ENCODE results near the gene CYP27C1.
"Not testable (repeated sequence)": the region's sequence is repeated elsewhere in the genome, so short reads cannot be mapped to it uniquely, and the experiment has no call there.

CYP27C1 gene, protein sequence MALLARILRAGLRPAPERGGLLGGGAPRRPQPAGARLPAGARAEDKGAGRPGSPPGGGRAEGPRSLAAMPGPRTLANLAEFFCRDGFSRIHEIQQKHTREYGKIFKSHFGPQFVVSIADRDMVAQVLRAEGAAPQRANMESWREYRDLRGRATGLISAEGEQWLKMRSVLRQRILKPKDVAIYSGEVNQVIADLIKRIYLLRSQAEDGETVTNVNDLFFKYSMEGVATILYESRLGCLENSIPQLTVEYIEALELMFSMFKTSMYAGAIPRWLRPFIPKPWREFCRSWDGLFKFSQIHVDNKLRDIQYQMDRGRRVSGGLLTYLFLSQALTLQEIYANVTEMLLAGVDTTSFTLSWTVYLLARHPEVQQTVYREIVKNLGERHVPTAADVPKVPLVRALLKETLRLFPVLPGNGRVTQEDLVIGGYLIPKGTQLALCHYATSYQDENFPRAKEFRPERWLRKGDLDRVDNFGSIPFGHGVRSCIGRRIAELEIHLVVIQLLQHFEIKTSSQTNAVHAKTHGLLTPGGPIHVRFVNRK

DNA sequence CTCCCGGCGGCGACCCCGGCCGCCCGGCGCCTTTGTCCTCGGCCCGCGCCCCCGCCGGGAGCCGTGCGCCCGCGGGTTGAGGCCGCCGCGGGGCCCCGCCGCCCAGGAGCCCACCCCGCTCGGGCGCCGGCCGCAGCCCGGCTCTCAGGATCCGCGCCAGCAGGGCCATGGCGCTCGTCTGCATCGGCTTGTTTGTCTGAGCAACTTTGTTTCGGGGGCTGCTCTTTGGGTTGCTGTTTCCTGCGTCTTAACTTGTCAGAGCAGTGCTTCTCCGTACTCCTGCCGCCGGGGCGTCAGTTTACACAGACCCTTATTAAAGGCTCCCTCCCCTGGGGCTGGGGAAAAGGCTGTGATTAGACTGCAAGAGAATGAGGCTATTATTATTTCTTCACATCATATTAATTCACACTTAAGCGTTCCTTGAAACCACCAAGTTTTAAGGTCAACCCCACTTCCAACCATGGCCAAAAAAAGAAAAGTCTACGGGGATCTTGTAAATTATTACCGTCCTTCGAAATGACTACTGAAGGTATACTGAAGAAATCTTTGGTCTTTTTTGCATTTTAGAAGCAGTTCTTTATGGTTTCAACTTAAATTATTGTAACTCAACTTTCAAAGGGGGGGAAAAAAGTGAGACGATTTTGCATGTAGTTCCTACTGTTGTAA lies at the start of gene CYP27C1:
TSS of gene CYP27C1 (minus strand) at position 198 of the 666 bp plus-strand sequence. CDS start at position 169, 29 bp downstream.
- peak; percentile 67 for DNase-seq (ENCODE audit: low spot score)
- no peak for FAIRE-seq

DNA sequence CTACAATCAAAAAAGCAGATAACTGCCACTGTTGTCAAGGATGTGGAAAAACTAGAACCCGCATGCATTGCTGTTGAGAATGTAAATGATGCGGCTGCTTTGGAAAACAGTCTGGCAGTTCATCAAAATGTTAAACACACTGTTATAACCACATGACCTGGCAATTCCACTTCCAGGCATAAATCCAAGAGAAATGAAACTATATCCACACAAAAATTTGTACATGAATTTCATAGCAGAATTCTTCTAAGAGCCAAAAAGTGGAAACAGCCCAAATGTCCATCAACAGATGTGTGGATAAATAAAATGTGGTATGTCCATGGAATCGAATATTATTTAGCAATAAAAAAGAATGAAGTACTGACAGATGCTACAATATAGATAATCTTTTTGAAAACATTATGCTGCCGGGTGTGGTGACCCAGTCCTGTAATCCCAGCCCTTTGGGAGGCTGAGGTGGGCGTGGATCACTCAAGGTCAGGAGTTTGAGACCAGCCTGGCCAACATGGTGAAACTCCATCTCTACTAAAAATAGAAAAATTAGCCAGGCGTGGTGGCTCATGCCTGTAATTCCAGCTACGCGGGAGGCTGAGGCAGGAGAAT lies 41.8 kb upstream of the CYP27C1 start:
- FAIRE-seq (no peak), DNase-seq (ENCODE audit: low spot score) (no peak)

- FAIRE-seq (no peak), DNase-seq (ENCODE audit: low spot score) (no peak)
Observed at GRCh38 chr2:127259355-127259754, 39.3 kb upstream of the CYP27C1 start.

DNA sequence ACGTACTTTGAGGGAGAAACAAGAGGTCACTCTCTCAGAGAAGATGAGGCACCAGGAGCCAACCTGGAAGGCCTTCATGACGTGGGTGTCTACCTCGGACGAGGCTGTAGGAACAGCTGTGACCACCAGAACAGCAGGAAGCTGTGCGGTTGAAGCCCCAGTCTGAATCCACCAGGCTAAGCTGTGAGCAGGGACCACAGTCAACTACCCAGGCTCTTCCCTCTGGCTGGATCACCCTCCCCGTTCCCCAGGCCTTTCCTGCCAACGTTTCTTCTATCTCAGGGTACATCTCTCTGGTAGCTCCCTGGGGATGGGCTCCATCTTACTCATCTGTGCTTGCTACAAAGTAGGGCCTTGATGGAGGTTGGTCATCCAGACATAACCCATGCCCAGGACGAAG lies 36.8 kb upstream of the CYP27C1 start:
- DNase-seq (ENCODE audit: low spot score) (no peak), FAIRE-seq (no peak)

DNA sequence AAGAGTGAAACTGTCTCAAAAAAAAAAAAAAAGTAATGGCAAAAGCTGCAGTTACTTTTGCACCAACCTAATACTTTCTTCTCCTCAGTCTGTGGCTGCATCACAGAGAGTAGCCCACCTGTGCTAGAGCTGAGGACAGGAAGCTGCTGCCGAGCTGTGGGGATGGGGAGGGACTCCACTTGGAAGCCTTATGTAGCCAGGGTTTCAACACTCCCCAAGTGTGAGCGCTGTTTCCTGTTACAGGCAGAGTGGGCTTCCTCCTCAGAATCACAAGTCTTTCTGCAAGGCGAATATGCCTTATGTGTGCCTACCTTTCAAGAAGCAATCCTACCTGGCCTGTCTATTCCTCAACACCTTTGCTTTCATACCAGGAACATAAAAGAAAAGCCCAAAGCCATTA lies 36.3 kb upstream of the CYP27C1 start:
- DNase-seq (ENCODE audit: low spot score): no peak
- no peak for FAIRE-seq

DNA sequence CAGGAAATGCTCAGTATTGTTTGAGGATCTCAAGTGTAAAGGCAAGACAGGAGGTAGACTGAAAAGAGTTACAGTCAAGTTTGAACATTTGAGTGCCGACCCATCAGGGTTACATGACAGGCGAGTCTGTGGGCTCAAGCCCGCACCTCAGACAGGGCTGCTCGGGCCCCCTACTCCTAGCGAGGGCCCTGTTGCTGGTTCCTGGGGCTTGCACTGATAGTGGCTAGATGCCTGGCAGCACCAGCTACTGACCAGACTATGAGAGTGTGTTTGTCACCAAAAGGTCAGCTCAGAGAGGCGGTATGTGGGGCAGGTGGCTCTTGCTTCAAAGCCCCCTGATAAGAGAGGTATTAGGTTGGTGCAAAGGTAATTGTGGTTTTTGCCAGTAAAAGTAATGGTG lies 35.6 kb upstream of the CYP27C1 start:
- FAIRE-seq (no peak), DNase-seq (ENCODE audit: low spot score) (no peak)

DNA sequence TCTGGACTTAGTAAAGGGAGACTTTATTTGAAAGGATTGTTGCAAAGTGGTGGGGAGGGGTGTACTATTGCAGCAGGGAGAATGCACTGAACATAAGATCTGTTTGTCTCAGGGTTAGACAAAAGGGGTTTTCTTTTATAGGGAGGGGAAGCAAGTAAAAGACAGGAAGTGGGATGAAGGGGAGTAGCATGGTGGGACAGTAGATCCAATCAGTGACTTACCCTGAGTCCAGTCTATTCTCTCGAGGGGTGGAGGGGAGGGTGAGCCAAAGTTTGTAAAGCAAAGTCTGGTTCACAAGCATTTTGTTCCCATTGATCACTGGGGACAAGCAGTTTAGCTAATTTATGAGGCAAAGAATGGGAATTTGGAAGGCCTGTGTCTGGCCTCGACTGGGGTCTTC lies 35.0 kb upstream of the CYP27C1 start:
- peak; percentile 40 for DNase-seq (ENCODE audit: low spot score)
- no peak for FAIRE-seq

DNA sequence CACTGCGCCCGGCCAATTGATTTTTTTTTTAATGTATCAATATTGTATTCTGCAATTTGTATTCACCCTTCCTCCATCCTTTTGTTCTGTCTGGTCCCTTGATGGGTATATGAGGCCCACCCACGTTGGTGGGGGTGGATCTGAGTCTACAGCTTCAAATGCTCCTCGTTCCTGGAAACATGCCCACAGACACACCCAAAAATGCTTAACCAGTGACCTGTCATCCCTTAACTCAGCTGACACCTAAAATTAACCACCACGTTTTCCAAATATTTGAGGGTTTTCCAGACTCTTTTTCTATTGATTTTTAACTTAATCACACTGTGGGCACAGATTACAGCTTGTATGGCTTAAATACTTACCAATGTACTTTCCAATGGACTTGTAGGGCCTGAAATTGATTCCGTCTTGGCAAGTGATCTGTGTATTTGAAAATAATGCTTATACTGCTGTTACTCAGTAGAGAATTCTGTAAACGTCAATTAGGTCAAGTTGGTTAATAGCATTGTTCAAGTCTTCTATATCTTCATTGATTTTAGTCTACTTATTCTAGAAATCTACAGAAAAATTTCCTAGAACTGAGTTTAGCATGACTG lies 34.4 kb upstream of the CYP27C1 start:
- DNase-seq (ENCODE audit: low spot score): peak; percentile 86
- FAIRE-seq: peak; percentile 73

DNA sequence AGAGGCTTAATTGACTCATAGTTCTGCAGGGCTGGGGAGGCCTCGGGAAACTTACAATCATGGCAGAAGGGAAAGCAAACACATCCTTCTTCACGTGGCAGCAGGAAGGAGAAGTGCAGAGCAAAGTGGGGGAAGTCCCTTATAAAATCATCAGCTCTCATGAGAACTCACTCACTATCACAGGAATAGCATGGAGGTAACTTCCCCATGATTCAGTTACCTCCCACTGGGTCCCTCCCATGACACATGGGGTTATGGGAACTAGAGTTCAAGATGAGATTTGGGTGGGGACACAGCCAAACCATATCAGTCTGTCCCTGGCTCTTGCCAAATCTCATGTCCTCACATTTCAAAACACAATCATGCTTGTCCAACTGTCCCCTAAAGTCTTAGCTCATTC lies 21.1 kb upstream of the CYP27C1 start:
- not testable (repeated sequence) for FAIRE-seq; DNase-seq (ENCODE audit: low spot score)

- DNase-seq (ENCODE audit: low spot score): no peak
- no peak for FAIRE-seq
Observed at GRCh38 chr2:127239395-127239794, 19.3 kb upstream of the CYP27C1 start.

- not testable (repeated sequence) for DNase-seq (ENCODE audit: low spot score); FAIRE-seq
Observed at GRCh38 chr2:127237768-127238167, 17.7 kb upstream of the CYP27C1 start.

- no peak for FAIRE-seq
- DNase-seq (ENCODE audit: low spot score): no peak
Observed at GRCh38 chr2:127235082-127235702, 15.1 kb upstream of the CYP27C1 start.

DNA sequence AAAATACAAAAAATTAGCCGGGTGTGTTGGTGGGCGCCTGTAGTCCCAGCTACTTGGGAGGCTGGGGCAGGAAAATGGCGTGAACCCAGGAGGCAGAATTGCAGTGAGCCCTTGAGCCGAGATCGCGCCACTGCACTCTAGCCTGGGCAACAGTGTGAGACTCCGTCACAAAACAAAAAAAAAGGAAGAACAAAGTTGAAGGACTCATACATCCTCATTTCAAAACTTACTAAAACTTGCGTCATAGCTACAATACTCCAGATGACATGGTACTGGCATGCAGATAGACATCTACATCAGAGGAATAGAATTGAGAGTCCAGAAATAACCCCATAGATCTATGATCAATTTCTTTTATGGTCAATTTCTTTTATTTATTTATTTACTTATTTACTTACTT lies 13.6 kb upstream of the CYP27C1 start:
- no peak for FAIRE-seq
- DNase-seq (ENCODE audit: low spot score): no peak

GRCh38 chr2:127231130-127231865 lies 11.2 kb upstream of the CYP27C1 start:
- FAIRE-seq: no peak
- no peak for DNase-seq (ENCODE audit: low spot score)

DNA sequence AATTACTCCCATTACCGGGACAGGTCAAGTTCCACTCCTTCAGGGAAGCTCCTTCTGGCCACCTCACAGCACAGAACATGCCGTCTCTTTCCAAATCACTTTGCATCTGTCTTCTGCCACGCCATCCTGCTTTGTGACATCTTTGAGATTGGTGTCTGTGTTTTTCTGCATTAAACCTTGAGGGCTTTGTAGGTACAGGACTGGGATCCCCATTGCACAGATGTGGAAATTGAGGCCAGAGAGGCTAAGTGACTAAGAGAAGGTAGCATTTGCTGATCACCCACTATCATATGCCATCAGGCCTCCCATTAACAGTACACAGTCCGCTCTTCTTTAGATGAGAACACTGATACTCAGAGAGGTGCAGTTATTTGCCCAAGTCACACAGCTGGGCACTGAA lies 9.5 kb upstream of the CYP27C1 start:
- FAIRE-seq: no peak
- no peak for DNase-seq (ENCODE audit: low spot score)

DNA sequence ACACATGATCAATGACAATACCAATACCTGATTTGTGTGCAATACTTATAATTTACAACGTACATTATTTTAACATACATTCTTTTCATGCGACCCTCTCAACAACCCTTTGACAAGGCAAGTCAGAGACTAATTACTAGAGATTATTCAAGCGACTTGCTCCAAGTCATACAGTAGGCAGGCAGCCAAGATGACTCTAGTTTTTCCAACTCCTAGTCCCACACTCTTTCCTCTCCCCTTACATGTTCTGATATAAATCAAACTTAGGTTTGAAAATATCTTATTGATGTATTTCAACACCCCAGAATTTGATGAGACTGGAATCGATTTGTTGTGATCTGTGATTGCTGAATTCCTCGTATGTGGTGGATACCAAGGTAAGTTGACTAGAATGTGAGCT lies 8.0 kb upstream of the CYP27C1 start:
- FAIRE-seq (no peak), DNase-seq (ENCODE audit: low spot score) (no peak)

DNA sequence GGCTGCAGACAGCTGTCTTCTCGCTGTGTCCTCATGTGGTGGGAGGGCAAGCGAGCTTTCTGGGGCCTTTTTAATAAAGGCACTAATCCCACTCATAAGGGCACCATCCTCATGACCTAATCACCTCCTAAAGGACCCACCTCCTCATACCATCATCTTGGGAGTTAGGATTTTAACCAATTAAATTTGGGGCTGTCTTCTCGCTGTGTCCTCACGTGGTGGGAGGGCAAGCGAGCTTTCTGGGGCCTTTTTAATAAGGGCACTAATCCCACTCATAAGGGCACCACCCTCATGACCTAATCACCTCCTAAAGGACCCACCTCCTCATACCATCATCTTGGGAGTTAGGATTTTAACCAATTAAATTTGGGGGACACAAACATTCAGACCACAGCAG lies 7.2 kb upstream of the CYP27C1 start:
- not testable (repeated sequence) for DNase-seq (ENCODE audit: low spot score); FAIRE-seq

GRCh38 chr2:127226520-127227263 lies 6.6 kb upstream of the CYP27C1 start:
- DNase-seq (ENCODE audit: low spot score): peak; percentile 88
- no peak for FAIRE-seq

GRCh38 chr2:127226132-127226519 lies 6.0 kb upstream of the CYP27C1 start:
- no peak for FAIRE-seq
- DNase-seq (ENCODE audit: low spot score): no peak
